Measurements from ENCODE around the gene CKAP4. TPM values are rescaled to one million over a fixed set of nuclear protein-coding genes. Genes with fewer than 3 reads are reported as not detected.

Gene CKAP4
- polyA plus RNA-seq, 2 of the 4 experiments (the other 2 are of a cell fraction), result 70.4 to 108 TPM

DNA sequence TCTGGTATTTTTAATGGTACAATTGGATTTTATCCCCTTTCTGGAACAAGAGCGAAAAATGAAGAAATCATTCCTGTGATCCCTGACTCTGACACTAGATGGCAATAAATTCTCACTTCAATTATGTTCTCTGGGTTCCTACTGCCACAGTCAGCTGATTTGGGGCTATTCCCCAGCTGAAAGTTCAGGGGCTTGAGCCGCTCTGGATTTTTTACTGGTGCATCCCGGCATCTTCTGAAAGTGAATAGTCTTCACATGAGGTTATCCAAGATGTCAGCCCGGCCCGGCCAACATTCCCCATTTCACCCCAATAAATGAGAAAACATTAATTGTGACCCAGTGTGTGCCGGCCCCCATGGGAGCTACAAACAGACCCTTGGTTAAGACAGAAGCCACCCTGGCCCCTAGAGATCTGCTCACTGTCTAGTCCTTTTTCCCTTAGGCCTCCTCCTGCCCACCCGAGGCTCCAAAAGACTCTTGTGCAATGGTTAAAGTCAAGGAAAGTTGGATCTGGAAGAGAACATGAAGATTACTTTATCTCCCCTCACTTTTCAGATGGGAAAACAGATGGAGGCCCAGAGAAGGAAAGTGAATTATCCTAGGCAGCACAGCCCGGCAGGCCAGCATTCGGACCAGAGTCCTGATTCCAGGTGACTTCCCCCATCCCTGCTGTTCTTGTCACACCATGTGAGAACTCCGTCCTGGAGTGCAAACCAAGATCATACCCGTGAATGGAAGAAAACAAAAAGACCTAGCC is 20.8 kb downstream of the CKAP4 start:
- Histone ChIP-seq H3K4me3 (no peak overlapping the region), H3K9me3 (no peaks in the 10 kb centered on the region), H3K27ac (peak overlapping the region; percentile 21 to 32; a peak in 3 of 6 replicates), H3K4me2 (peak overlapping the region; percentile 41; the same call in 2 of the 3 replicates), H3K4me1 (peaks cover 11% of the 10 kb centered on the region)
- WGBS (ENCODE audit: missing lambda C conversion rate), result 54% methylated on average over 11 of the region's 11 CpGs
- peak; percentile 51 to 75; a peak in 4 of 6 replicates for ATAC-seq
- ChIA-PET CTCF (interaction anchor here (0.6 to 7.0 kb wide), 68 partner anchors 10 to 1014 kb away, joined by 3 to 43 read pairs (median 4); partner anchors contain the start of genes POLR3B and TCP11L2), POLR2A (interaction anchor here (0.6 to 1.7 kb wide), 3 partner anchors 78 to 131 kb away, joined by 3 to 15 read pairs (median 3); partner anchors contain the start of gene POLR3B)
- DNase-seq (ENCODE audit: low read depth in 1 of 2, low spot score in 1 of 2), result peak; percentile 69 to 87
- no peak for FAIRE-seq
- no peak for TF ChIP-seq KDM1A (IDR thresholded peaks at IDR 0.05; ENCODE audit: low read depth)
- TF ChIP-seq BHLHE40 (IDR thresholded peaks at IDR 0.05; ENCODE audit: low read depth, low read length), result no peak
- TF ChIP-seq, protein P1, sequence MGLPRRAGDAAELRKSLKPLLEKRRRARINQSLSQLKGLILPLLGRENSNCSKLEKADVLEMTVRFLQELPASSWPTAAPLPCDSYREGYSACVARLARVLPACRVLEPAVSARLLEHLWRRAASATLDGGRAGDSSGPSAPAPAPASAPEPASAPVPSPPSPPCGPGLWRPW (IDR thresholded peaks at IDR 0.05), result no peak
- no peak for TF ChIP-seq PHF8 (IDR thresholded peaks at IDR 0.05; ENCODE audit: borderline replicate concordance, low read depth)
- no peak for TF ChIP-seq ZSCAN20 (CRISPR knock-in tag; IDR thresholded peaks at IDR 0.05)
- TF ChIP-seq EHMT2 (IDR thresholded peaks at IDR 0.05; ENCODE audit: low read depth), result no peak
- TF ChIP-seq, protein P2, sequence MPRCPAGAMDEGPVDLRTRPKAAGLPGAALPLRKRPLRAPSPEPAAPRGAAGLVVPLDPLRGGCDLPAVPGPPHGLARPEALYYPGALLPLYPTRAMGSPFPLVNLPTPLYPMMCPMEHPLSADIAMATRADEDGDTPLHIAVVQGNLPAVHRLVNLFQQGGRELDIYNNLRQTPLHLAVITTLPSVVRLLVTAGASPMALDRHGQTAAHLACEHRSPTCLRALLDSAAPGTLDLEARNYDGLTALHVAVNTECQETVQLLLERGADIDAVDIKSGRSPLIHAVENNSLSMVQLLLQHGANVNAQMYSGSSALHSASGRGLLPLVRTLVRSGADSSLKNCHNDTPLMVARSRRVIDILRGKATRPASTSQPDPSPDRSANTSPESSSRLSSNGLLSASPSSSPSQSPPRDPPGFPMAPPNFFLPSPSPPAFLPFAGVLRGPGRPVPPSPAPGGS (IDR thresholded peaks at IDR 0.05), result no peak
- TF ChIP-seq CHD2 (IDR thresholded peaks at IDR 0.05; ENCODE audit: low read length, partially characterized antibody), result no peak
- TF ChIP-seq ZC3H11A (IDR thresholded peaks at IDR 0.05), result no peak
- peak; percentile 92 for TF ChIP-seq RAD21 (conservative IDR thresholded peaks at IDR 0.05 in 1 of 2, IDR thresholded peaks at IDR 0.05 in 1 of 2)
- no peak for TF ChIP-seq TP53 (CRISPR knock-in tag; IDR thresholded peaks at IDR 0.05)
- no peak for TF ChIP-seq RARB (CRISPR knock-in tag; IDR thresholded peaks at IDR 0.05)
- no peak for TF ChIP-seq POLR2AphosphoS2 (conservative IDR thresholded peaks at IDR 0.05; ENCODE audit: low read length)
- no peak for TF ChIP-seq KDM5A (IDR thresholded peaks at IDR 0.05)
- TF ChIP-seq EHF (CRISPR knock-in tag; IDR thresholded peaks at IDR 0.05), result no peak
- peak; percentile 56 for TF ChIP-seq MAFK (IDR thresholded peaks at IDR 0.05; ENCODE audit: partially characterized antibody)
- TF ChIP-seq FOSL2 (IDR thresholded peaks at IDR 0.05), result no peak
- no peak for TF ChIP-seq FOSL2 (CRISPR knock-in tag; IDR thresholded peaks at IDR 0.05)
- TF ChIP-seq CEBPB (IDR thresholded peaks at IDR 0.05), result 0 out of 4 replicates have a peak, but pooled peaks of 1 of the 2 experiments have one; percentile 19
- TF ChIP-seq HEYL (CRISPR knock-in tag; IDR thresholded peaks at IDR 0.05), result no peak
- TF ChIP-seq ZFP36 (IDR thresholded peaks at IDR 0.05; ENCODE audit: borderline replicate concordance, partially characterized antibody), result no peak
- no peak for TF ChIP-seq RNF2 (IDR thresholded peaks at IDR 0.05; ENCODE audit: borderline replicate concordance, low read depth)
- TF ChIP-seq HOXB13 (CRISPR knock-in tag; IDR thresholded peaks at IDR 0.05; ENCODE audit: low read depth), result no peak
- TF ChIP-seq HOXB5 (CRISPR knock-in tag; IDR thresholded peaks at IDR 0.05), result no peak
- TF ChIP-seq, protein P3, sequence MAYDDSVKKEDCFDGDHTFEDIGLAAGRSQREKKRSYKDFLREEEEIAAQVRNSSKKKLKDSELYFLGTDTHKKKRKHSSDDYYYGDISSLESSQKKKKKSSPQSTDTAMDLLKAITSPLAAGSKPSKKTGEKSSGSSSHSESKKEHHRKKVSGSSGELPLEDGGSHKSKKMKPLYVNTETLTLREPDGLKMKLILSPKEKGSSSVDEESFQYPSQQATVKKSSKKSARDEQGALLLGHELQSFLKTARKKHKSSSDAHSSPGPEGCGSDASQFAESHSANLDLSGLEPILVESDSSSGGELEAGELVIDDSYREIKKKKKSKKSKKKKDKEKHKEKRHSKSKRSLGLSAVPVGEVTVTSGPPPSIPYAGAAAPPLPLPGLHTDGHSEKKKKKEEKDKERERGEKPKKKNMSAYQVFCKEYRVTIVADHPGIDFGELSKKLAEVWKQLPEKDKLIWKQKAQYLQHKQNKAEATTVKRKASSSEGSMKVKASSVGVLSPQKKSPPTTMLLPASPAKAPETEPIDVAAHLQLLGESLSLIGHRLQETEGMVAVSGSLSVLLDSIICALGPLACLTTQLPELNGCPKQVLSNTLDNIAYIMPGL (CRISPR knock-in tag; IDR thresholded peaks at IDR 0.05; ENCODE audit: borderline replicate concordance), result no peak
- TF ChIP-seq CHD4 (IDR thresholded peaks at IDR 0.05; ENCODE audit: borderline replicate concordance), result no peak
- TF ChIP-seq, protein P4, sequence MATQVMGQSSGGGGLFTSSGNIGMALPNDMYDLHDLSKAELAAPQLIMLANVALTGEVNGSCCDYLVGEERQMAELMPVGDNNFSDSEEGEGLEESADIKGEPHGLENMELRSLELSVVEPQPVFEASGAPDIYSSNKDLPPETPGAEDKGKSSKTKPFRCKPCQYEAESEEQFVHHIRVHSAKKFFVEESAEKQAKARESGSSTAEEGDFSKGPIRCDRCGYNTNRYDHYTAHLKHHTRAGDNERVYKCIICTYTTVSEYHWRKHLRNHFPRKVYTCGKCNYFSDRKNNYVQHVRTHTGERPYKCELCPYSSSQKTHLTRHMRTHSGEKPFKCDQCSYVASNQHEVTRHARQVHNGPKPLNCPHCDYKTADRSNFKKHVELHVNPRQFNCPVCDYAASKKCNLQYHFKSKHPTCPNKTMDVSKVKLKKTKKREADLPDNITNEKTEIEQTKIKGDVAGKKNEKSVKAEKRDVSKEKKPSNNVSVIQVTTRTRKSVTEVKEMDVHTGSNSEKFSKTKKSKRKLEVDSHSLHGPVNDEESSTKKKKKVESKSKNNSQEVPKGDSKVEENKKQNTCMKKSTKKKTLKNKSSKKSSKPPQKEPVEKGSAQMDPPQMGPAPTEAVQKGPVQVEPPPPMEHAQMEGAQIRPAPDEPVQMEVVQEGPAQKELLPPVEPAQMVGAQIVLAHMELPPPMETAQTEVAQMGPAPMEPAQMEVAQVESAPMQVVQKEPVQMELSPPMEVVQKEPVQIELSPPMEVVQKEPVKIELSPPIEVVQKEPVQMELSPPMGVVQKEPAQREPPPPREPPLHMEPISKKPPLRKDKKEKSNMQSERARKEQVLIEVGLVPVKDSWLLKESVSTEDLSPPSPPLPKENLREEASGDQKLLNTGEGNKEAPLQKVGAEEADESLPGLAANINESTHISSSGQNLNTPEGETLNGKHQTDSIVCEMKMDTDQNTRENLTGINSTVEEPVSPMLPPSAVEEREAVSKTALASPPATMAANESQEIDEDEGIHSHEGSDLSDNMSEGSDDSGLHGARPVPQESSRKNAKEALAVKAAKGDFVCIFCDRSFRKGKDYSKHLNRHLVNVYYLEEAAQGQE (IDR thresholded peaks at IDR 0.05), result no peak
- TF ChIP-seq CBX8 (IDR thresholded peaks at IDR 0.05), result no peak
- no peak for TF ChIP-seq GATA3 (IDR thresholded peaks at IDR 0.05; ENCODE audit: borderline replicate concordance)
- TF ChIP-seq HOXA7 (CRISPR knock-in tag; IDR thresholded peaks at IDR 0.05), result no peak
- TF ChIP-seq, protein P5, sequence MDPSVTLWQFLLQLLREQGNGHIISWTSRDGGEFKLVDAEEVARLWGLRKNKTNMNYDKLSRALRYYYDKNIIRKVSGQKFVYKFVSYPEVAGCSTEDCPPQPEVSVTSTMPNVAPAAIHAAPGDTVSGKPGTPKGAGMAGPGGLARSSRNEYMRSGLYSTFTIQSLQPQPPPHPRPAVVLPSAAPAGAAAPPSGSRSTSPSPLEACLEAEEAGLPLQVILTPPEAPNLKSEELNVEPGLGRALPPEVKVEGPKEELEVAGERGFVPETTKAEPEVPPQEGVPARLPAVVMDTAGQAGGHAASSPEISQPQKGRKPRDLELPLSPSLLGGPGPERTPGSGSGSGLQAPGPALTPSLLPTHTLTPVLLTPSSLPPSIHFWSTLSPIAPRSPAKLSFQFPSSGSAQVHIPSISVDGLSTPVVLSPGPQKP (IDR thresholded peaks at IDR 0.05; ENCODE audit: low read depth, low read length), result no peak
- no peak for TF ChIP-seq MAZ (IDR thresholded peaks at IDR 0.05; ENCODE audit: borderline replicate concordance, low read depth, low read length)
- no peak for TF ChIP-seq NR3C1 (IDR thresholded peaks at IDR 0.05)
